Measurements from ENCODE around the gene PDZD2.

Gene PDZD2

GRCh38 chr5:31783086-31783645, 144.2 kb downstream of the PDZD2 start:
- no peaks in the 10 kb centered on the region for H3K9me3 ChIP-seq (ENCODE audit: insufficient read depth, low read length, severe bottlenecking)
- H3K9ac ChIP-seq (ENCODE audit: low read depth, low read length), result no peak overlapping the region
- H3K36me3 ChIP-seq (ENCODE audit: insufficient read depth, low read length), result no peaks in the 10 kb centered on the region
- no peak overlapping the region for H3K27ac ChIP-seq (ENCODE audit: low read length)
- H2AFZ ChIP-seq (ENCODE audit: low read depth, low read length), result no peak overlapping the region
- H3K4me3 ChIP-seq (ENCODE audit: low read depth in 1 of 2, low read length in 2 of 2), result no peak overlapping the region
- DNase-seq (no peak), ATAC-seq (ENCODE audit: insufficient read depth, low read depth) (no peak)
- H3K79me2 ChIP-seq (ENCODE audit: insufficient read depth, low read length), result no peaks in the 10 kb centered on the region
- no peaks in the 10 kb centered on the region for H3K27me3 ChIP-seq (ENCODE audit: insufficient read depth, low read length, poor library complexity)
- TF ChIP-seq CTCF (IDR thresholded peaks at IDR 0.05; ENCODE audit: borderline replicate concordance, extremely low read depth, low read length, poor library complexity, severe bottlenecking), result no peak
- TF ChIP-seq EZH2 (IDR thresholded peaks at IDR 0.05; ENCODE audit: borderline replicate concordance, low read depth, low read length, severe bottlenecking), result no peak
- no peak overlapping the region for H3K4me2 ChIP-seq (ENCODE audit: insufficient read depth, low read length)
- H4K20me1 ChIP-seq (ENCODE audit: insufficient read depth, low read length), result no peaks in the 10 kb centered on the region
- no peaks in the 10 kb centered on the region for H3K4me1 ChIP-seq (ENCODE audit: insufficient read depth, low read length)

DNA sequence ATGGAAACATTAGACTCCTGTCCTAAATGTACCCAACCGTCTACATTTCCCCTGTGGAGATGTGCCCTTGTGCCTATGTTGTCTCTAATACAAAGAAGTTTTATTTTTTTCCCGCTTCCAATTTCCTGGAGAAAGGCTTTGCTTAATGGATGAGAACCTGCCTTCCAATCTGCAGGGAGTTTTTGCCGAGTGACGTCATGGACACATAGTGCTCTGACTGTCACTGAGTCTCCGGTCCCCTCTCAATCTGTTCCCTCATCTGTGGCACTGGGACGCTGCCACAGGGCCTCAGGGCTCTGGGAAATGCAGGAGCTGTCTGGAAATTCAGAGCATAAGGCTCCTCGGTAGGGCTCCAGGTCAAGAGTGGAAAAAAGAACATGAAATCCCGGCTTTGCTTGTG, 144.8 kb downstream of the PDZD2 start:
- H3K4me2 ChIP-seq (ENCODE audit: insufficient read depth, low read length), result no peak overlapping the region
- H3K4me3 ChIP-seq (ENCODE audit: low read depth in 1 of 2, low read length in 2 of 2), result no peak overlapping the region
- no peaks in the 10 kb centered on the region for H3K27me3 ChIP-seq (ENCODE audit: insufficient read depth, low read length, poor library complexity)
- H3K27ac ChIP-seq (ENCODE audit: low read length), result no peak overlapping the region
- H3K9ac ChIP-seq (ENCODE audit: low read depth, low read length), result no peak overlapping the region
- no peak for TF ChIP-seq CTCF (IDR thresholded peaks at IDR 0.05; ENCODE audit: borderline replicate concordance, extremely low read depth, low read length, poor library complexity, severe bottlenecking)
- TF ChIP-seq EZH2 (IDR thresholded peaks at IDR 0.05; ENCODE audit: borderline replicate concordance, low read depth, low read length, severe bottlenecking), result no peak
- H4K20me1 ChIP-seq (ENCODE audit: insufficient read depth, low read length), result no peaks in the 10 kb centered on the region
- H3K79me2 ChIP-seq (ENCODE audit: insufficient read depth, low read length), result no peaks in the 10 kb centered on the region
- no peaks in the 10 kb centered on the region for H3K36me3 ChIP-seq (ENCODE audit: insufficient read depth, low read length)
- H3K4me1 ChIP-seq (ENCODE audit: insufficient read depth, low read length), result no peaks in the 10 kb centered on the region
- ATAC-seq (ENCODE audit: insufficient read depth, low read depth) (no peak), DNase-seq (no peak)
- H2AFZ ChIP-seq (ENCODE audit: low read depth, low read length), result no peak overlapping the region
- no peaks in the 10 kb centered on the region for H3K9me3 ChIP-seq (ENCODE audit: insufficient read depth, low read length, severe bottlenecking)

- H3K4me3 ChIP-seq (ENCODE audit: low read depth in 1 of 2, low read length in 2 of 2), result no peak overlapping the region
- TF ChIP-seq EZH2 (IDR thresholded peaks at IDR 0.05; ENCODE audit: borderline replicate concordance, low read depth, low read length, severe bottlenecking), result no peak
- no peak for TF ChIP-seq CTCF (IDR thresholded peaks at IDR 0.05; ENCODE audit: borderline replicate concordance, extremely low read depth, low read length, poor library complexity, severe bottlenecking)
- H3K9me3 ChIP-seq (ENCODE audit: insufficient read depth, low read length, severe bottlenecking), result no peaks in the 10 kb centered on the region
- H3K9ac ChIP-seq (ENCODE audit: low read depth, low read length), result no peak overlapping the region
- H3K4me1 ChIP-seq (ENCODE audit: insufficient read depth, low read length), result no peaks in the 10 kb centered on the region
- no peaks in the 10 kb centered on the region for H3K79me2 ChIP-seq (ENCODE audit: insufficient read depth, low read length)
- no peak overlapping the region for H3K4me2 ChIP-seq (ENCODE audit: insufficient read depth, low read length)
- no peaks in the 10 kb centered on the region for H4K20me1 ChIP-seq (ENCODE audit: insufficient read depth, low read length)
- H3K27ac ChIP-seq (ENCODE audit: low read length), result no peak overlapping the region
- H3K27me3 ChIP-seq (ENCODE audit: insufficient read depth, low read length, poor library complexity), result no peaks in the 10 kb centered on the region
- ATAC-seq (ENCODE audit: insufficient read depth, low read depth) (no peak), DNase-seq (no peak)
- H2AFZ ChIP-seq (ENCODE audit: low read depth, low read length), result no peak overlapping the region
- no peaks in the 10 kb centered on the region for H3K36me3 ChIP-seq (ENCODE audit: insufficient read depth, low read length)
Measured at GRCh38 chr5:31786090-31786631, 147.2 kb downstream of the PDZD2 start.
